Stimulated activated CD8-positive, alpha-beta memory T cell treated with anti-CD3 and anti-CD28 coated beads, Interleukin-15, amount 100 ng/mL, for 4 hours (primary cell): ENCODE data around the gene PSMD1.
"Not testable (repeated sequence)": the region's sequence is repeated elsewhere in the genome, so short reads cannot be mapped to it uniquely, and the experiment has no call there.

Experiments
- DNase-seq, 2 donors: peaks; one replicate each; pipeline ENCODE4 v3.0.0-alpha.2; 2020; ENCODE audit warnings: low read depth in 2 of 2

Gene PSMD1

DNA sequence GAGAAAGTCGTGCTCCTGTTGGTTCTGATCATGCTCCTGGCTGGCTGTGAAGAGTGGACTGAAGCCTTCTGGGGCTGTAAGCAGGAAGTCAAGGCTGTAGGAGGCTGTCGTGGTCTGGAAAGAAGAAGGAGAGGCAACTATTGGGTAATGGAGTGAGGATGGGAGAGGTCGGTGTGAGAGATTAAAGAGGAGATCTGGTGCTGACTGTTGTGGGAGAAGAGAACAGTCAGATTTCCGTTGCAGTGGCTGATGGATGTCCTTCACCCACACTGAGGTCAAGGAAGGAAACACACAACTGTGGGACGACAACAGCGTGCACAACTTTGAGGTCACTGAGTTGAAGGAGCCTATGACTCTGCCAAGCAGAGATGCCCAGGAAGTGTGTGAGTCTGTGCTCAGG lies 2.8 kb upstream of the PSMD1 start:
- DNase-seq: no peak

DNA sequence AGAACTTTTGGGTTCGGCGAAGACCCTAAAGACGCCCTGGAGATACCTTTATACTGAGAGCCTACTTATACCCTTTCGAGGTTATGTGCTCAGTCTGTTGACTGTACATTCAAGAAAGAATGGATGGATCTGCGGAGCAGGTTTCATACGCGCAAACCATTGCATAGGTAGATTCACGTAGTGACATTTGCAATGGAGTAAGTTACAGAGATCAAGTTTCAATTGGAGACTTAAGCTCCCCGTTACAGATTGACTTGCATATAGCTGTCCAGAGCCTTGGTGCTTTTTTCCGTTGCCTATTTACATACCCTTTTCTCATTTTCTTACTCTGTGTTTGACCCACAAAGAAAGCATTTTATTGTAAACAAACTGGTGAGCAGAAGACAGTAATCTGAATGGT lies 923 bp downstream of the PSMD1 start:
- DNase-seq: no peak

DNA sequence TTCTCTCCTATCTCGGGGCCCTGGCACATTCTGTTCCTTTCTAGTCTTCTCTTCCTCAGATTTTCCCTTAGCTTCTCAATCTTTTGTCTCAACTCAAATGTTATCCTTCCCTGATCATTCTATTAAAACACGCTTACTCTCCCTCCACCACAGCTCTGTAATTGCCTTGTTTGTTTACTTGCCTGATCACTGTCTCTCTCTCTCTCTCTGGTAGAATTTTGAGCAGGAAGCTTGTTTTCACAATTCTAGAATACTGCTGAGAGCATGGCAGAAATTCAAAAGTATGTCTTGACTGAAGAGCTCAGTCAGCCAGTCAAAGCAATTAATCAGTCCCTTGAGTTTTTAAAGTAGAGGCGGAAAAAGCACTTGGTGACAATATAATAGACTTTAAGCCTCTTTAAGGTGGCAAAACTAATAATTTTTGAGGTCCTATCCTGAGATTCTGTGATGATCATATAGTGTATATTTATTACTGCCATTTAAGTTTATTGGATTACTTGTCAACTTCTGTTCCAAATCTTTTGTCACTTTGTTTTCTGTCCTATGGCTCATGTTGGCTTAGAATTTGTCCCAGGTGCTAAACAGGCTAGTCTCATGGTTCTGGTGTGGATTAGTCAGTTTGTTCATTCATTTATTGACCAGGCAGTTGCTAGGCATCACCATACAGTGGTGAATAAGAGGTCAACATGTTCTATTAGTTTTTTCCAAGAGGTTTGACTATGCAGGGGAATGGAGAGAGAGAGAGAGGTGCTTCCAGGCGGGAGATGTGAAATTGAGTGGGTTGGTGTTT lies 2.3 kb downstream of the PSMD1 start:
- DNase-seq: no peak

- no peak for DNase-seq
Measured at GRCh38 chr2:231059756-231060155, 3.1 kb downstream of the PSMD1 start.

DNA sequence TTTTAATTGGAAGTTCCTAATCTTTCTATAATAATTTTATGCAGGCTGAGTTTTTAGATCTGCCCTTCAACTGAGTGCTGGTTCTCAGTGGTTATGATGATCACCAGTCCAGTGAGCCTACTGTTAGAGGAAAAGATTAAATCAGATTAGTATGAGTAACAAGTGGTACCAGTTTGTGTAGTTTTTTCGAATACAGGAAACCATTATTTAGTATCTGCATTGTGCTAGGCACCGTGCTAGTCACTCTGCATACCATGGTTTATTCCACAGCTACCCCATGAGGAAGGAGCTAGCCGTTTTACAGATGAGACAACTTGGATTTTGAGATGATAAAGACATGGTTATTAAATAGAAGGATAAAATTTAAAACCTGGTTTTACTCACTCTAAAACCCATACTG lies 6.1 kb downstream of the PSMD1 start:
- no peak for DNase-seq

- DNase-seq: no peak
Measured at GRCh38 chr2:231063347-231063746, 6.7 kb downstream of the PSMD1 start.

DNA sequence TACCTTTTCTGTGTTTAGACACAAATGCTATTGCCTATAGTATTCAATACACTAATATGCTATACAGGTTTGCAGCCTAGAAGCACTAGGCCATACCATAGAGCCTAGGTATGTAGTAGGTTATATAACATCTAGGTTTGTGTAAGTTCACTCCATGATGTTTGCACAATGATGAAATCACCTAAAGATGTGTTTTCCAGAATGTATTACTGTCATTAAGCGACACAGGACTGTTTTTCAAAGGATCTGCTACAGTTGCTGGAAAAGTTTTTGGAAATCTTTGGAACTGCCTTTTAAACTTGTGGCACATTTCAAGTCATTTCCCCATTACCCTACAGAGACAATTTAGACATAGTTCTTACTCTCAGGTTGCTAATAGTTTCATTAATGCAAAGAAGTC lies 9.3 kb downstream of the PSMD1 start:
- DNase-seq: no peak

- not testable (repeated sequence) for DNase-seq
Measured at GRCh38 chr2:231067531-231067930, 10.9 kb downstream of the PSMD1 start.

DNA sequence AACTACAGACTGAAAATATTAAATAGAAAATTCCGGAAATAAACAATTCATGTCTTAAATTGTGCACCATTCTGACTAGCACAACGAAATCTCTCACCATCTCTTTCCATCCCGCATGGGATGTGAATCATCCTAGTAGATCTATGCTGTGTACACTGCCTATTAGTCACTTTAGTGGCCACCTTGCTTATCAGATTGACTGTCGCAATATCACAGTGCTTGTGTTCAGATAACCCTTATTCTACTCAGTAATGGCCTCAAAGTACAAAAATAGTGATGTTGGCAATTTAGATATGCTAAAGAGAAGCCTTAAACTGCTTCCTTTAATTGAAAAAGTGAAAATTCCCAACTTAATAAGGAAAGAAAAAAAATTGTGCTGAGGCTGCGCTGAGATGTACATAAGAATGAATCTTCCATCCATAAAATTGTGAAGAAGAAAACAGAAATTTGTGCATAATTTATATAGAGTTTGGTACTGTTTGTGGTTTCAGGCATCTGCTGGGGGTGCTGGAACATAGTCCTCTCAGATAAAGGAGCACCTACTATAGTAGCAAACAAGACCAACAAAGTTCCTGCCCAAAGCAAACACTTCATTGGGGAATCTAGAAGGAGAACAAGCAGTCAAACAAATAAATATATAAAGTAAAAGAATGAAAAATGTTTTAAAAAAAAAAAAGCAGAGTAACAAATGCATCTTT lies 12.0 kb downstream of the PSMD1 start:
- DNase-seq: no peak

DNA sequence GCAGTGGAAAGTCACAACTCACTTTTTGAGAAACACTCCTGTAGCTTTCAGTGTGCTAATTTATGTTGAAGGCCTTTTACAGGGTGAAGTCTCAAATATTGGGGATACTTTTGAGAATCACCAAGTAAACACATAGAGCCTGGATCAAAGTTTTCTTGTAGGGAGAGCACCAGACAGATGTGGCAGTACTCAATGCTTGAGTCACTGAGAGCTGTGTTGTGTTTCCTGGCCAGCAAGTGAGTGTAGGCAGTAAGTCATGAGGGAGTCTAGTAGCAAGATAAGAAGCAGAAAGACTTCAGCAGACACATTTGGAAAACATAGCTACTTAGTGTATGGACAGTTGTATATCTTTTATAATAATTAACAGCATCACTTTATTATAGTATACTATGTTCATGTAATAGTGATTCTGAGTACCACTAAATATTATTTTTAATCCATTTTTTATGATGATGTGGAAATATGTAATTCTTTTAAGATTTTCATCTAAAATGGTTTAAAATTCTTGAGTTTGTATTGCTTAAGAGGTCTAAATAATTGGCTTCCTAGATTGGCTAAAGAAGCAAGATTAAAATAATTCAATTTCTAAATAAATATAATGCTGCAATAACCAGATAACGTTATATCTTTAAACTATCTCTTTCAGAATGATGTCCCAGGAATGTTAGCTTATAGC lies 12.8 kb downstream of the PSMD1 start:
- DNase-seq: no peak

DNA sequence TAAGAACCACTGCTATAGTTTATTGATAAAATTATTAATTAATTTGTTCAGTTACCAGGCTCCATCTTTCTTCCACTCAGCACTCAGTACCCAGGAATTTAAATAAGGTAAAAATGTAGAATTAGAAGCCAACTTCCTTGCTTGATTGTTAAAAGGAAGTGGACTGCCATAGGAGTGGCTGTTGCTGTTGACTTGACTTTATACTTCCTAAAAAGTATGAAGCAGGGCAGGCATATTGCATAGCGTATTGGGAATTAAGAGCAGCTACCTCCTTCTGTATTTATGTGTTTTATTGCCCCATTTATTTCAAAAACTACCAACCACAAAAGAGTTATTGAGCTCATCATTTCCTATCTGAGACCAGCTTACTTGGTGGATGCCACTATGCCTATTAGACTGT lies 27.9 kb downstream of the PSMD1 start:
- DNase-seq: no peak

DNA sequence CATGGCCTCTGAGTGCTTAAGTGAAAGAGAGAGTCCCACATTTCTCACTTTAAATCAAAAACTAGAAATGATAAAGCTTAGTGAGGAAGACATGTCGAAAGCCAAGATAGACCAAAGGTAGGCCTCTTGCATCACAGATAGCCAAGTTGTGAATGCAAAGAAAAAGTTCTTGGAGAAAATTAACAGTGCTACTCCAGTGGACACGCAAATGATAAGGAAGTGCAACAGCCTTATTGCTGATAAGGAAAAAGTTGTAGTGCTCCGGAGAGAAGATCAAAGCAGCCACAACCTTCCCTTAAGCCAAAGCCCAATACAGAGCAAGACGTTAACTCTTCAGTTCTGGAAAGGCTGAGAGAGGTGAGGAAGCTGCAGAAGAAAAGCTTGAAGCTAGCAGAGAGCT lies 32.1 kb downstream of the PSMD1 start:
- DNase-seq: no peak

DNA sequence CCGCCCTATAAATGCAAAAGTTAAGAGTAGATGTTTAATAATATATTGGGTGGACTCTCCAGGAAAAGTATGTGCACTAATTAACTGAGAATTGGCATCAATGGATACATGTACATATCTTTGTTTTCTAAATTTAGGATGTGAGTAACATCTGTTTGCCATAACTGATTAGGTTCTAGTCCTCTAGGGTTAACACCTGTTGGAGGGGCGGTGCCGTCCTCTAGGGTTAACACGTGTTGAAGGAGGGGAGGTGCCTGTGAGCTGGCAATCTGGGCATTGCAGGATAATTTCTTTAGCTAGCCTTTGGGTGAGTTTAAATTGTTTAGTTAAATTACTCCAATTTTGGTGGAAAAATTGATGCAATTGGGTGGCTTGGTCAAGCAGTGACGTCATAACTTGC lies 37.3 kb downstream of the PSMD1 start:
- no peak for DNase-seq

GRCh38 chr2:231094736-231095346 lies 38.2 kb downstream of the PSMD1 start:
- no peak for DNase-seq

DNA sequence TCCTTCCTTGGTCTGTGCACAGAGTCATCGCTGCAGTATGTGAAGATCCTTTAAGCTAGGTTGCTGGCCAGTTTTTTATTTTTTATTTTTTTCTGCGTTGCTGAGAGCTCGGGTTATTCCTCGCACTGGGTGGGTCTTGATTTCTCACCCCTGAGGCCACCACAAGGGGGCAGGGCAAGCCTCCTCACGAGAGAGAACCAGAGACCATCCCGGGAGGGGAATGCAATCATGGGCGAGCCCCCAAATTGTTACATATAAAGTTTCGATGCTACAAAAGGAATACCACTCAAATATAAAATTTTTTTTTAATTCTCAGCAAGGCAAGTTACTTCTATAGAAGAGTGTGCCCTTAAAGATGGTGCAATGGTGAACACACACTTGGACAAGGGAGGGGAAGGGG lies 43.3 kb downstream of the PSMD1 start:
- no peak for DNase-seq

DNA sequence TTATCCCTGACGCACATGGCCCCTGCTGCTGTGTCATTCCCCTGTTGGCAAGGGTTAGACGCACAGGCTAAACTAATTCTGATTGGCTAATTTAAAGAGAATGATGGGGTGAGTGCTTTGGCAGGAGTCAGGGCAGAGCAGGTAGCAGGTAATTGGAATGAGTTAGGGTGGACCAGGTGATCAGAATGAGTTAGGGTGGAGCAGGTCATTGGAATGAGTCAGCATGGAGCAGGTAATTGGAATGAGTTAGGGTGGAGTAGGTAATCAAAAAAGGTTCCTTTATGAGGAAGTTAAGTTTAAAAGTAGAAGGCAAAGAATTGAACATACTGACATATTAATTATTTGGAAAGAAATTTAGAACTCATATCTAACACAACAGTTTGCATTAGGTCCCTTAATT lies 43.7 kb downstream of the PSMD1 start:
- DNase-seq: not testable (repeated sequence)

DNA sequence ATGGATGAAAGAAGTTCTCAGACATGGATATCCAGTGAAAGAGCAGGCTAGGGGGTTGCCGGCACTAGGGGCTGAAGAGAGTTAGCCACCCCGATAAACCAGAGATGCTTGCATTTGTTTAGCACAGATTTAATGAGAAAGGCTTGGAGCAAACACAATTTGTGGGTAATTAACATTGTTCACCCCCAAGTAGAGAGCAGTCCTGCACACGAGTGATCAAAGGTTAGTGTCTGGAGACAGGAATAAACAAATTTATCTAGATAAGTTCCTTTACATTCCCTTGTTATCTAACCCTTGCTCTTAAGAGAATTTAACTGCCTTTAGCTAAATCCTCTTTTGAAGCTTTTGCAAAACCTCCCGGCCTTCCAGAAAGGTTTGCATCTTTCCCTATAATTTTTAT lies 44.3 kb downstream of the PSMD1 start:
- DNase-seq: no peak

DNA sequence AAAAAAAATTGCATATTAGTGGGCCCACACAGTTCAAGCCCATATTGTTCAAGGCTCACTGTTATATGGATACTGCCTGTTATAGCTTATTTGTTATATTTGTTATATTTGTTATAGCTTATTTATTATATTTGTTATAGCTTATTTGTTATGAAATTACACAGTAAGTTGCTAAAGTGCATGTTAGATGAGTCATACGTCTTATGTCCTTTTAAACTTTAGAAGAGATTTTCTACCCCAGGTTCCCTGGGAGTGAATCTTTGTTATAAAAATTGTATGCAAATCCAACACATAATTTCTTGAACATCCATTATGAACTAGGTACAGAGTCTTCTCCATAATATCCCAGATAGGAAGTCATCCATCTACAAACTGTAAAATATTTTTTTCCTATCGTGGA lies 46.1 kb downstream of the PSMD1 start:
- no peak for DNase-seq

DNA sequence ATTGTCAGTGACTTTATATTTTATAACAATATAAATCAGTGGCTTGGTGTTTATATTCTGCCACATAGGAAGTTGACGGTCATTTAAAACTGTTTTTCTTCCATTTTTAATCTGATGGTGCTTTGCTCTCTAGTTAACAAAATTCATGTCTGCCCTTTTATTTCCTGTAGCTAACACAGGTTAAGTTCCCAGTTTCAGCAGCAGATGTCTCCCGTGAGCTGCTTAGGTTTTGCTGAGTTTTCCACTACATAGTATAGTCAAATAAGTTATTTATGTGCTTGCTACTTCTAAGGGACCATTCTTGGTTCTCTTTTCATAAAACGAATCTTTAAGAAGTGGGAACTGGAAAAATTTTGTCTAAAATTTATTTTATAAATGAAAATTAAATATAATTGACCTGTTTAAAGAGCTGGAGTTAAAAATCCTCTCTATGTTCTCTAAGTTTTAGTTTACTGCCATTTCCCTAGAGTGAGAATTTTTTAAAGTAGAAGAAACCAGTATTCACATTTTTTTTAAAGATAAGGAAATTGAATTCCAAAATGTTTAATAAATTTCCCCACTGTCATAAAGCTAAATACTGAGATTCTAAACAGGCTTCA lies 47.5 kb downstream of the PSMD1 start:
- DNase-seq: peak; percentile 9 to 28

GRCh38 chr2:231110551-231110950 lies 53.9 kb downstream of the PSMD1 start:
- DNase-seq: no peak

DNA sequence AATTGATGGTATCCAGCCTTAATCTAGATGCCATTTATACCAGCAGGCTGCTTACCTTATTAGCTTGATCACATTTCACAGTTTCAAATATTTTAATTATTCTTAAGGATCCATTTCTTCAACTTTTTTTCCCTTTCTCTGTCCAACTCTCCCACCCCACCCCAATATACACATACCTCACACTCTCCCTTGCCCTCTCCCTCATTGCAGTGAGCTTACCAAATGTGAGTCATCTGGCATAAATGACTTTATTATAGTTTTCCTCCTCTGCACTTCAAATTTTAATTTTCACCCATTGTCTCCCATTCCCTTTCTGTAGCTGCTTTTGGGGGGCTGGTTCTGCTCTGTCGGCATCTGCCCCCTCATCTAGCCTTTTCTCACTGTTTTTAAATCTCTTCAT lies 55.3 kb downstream of the PSMD1 start:
- no peak for DNase-seq

DNA sequence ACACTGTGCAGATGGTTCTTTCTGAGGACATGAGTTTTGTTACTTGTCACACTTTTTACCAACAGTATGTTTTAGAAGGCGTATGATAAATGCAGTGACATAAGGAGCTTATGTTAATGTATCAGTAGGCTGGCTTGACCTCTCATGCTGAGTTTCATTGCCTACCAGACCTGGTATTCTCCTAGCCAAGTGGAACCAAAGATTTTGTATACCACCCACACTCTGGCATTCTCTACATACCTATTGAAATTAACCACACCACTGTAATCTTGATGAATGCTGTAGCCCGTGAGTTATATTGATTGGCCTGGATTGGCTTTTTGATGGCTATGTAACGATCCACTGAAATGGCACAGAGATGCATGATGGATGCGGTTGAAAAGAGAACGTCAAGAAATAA lies 56.8 kb downstream of the PSMD1 start:
- DNase-seq: no peak
